HG02885 (cell line): Measurements from ENCODE around the gene INTS6.
A peak's percentile ranks its signal among the peaks of the same experiment; 100 is the strongest.
"Not testable (repeated sequence)": the region's sequence is repeated elsewhere in the genome, so short reads cannot be mapped to it uniquely, and the experiment has no call there.

ENCODE experiments used
- ATAC-seq: cut with Tn5 transposase; IDR thresholded peaks from one replicate; pipeline ENCODE4 v1.9.1; 2021; ENCODE audit warnings: mild to moderate bottlenecking; ENCODE audit not compliant: unreplicated experiment, poor library complexity

INTS6 gene

DNA sequence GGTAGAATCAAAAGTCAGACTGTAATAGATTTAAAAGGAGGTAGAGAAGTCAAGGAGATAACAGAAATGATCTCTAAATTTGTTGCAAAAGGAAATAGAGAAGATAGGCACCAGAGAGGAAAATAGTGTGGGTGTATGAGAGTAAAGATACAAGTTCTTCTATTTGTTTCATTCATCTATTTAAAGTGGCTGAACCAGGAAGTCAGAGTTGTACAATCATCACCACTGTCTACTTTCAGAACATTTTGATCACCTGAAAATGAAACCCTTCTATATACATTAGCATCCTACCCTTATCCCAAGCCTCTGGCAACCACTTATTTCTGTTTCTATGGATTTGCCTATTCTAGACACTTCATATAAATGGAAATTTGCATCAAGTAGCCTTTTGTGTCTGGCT lies 36.7 kb downstream of the INTS6 start:
- peak; percentile 57 for ATAC-seq

- ATAC-seq = not testable (repeated sequence)
Observed at GRCh38 chr13:51415339-51415738, 37.5 kb downstream of the INTS6 start.

DNA sequence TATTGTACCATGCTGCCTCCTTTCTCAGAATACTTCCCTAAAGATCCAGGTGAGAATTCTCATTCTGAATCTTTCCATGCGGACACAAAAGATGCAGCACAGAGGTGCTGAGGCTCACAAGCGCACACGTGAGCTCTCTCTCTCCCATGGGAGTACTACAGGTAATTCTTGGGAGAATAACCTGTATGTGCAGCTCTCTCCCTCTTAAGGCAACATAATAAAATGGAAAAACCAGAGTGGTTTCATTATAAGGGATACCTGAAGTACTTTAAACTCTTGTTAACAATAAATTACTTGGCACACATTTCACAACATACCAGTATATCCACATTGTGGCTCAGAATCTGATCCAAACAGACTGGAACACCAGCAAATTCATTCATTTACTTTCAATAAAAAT lies 40.4 kb downstream of the INTS6 start:
- no peak for ATAC-seq

DNA sequence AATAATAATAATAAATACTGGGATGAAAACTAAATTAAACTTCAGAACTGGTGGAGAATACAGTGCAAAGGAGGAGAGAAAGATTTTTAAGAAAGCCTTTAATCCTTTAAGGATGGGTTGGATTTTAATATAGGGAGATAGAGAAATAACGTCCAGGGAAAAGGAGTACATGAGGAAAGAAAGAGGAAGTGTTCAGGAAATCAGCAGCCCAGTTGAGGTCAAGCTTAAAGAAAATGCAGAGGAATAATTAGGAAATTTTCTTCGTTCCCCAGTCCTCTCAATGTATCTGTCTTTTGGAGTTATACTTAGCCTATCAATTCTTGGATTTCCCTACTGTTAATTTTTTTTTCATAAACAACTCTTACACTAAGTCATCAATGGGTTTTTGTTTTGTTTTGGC lies 47.7 kb downstream of the INTS6 start:
- no peak for ATAC-seq

DNA sequence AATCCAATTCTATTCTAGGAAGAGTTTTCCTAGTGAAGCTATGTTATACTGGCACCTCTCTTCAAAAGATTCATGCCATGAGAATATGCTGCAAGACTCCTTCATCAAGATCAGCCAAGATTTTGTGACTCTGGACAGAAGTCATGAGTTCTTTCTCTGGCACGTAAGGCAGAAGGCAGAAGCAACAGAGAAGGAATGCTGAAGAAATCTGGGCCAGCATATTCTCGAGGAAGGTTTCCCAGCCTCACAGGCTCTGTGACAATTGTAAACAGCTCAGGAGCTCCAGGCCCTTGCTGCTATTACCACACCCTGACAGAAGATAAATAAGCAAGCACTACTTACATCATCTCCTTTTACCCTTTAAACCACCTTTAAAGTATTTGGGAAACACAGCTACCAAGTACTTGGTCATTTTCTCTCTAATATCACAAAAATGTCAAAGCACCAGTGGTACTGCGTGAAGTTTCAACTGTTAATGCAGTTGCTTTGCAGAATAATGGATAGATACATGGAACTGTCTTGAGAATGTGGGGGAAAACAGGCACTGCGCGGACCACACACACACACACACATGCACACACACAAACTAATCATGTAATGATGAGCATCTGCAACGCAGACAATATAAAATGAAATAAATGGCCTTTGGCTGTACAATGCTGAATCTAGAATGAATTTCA lies 55.4 kb downstream of the INTS6 start:
- ATAC-seq = no peak

- peak; percentile 86 for ATAC-seq
Observed at GRCh38 chr13:51396352-51396751, 56.5 kb downstream of the INTS6 start.

DNA sequence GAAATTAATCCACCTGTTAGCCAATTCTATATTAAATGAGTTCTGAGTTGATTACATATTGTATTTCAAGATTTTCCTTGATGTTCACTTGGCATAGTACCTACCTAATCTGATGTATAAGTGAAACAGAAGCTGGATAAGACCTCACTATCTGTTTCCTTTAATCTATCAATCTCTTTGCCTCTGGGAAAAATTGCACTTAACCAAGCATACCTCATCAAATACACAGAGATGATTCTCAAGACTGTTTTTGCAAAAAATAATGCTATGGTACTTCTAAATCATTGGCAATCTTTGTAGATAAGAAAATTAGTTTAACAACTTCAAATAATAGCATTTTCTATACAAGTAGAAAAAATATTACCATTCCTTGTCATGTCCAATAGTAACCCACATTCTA lies 58.1 kb downstream of the INTS6 start:
- no peak for ATAC-seq

DNA sequence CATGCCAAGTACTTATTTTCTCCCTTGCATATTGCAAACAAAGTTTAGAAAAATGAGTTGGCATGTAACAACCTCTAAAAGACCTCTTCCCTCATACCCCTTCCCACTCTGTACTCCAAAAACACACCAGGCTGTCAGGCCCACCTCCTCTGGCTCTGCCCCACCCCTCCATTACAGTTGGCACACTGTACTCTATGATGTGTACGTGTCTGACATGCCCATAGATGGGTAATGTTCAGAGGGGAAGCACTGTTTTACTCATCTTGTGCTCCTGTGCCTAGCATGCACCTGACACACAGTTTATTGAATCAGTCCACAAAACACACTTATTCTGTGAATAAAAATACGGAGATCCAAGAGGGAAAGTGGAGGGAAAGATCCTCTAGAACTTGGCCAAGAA lies 67.7 kb downstream of the INTS6 start:
- no peak for ATAC-seq

DNA sequence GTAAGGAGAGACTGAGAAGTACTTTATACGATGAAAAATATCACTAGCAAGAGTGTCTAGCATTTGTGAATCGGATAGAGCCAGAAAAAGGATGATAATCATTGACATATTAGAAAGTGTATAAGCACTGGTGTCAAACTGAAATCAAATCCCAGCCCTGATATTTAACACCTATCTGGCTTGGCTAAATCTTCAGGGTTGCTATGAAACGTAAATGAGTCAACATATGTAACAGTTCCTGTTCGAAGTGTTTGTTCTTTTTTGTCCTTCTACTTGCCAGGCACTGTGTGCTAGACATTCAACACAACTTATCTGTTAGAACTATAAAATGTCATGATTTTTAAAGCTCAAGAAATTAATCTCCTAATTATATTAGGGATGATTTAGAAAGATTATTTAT lies 72.6 kb downstream of the INTS6 start:
- ATAC-seq = no peak

GRCh38 chr13:51373451-51373850 lies 79.4 kb downstream of the INTS6 start:
- no peak for ATAC-seq

DNA sequence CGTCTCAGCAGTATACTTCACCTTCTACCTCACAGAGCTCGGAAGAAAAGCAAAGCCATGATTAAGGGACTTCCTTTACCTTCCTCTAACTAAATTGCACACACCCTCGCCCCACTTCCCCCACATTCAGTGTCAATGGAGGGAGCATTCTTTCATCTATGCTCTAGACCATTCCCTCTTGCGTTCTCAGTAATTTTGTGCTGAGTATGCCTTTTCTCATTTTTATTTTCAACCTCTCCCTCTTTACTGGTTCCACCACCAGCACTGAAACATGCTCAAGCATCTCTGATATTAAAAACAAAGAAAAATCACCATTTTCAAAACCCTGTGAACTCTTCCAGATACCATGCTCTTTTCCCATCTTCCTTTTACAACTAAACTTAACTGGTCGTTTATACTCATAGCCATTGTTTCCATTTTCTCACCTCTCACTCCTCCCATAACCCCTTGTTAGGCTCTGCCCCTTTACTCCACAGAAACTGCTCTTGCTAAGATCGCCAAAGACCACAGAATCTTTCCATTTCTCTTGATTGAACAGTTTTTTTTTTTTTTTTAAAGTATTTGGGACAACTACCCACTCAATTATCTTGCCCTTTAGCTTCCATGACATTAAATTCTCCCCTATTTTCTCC lies 81.0 kb downstream of the INTS6 start:
- ATAC-seq = no peak

DNA sequence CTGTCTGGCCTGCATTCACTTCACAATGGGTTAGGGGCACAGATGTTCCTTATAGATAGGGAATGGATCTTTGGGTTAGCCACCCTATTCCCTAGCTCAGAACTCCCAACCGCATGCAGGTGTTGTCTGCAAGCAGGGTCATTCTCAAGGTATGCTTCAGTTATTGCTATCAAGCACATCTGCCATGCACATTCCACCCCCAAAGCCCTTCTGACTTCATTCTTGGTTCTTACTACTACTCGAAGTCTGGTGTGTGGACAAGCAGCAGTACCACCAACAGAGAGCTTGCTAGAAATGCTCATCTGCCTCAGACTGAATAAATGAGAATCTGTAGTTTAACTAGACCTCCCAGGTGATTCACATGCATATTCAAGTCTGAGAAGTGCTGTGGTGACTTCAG lies 82.0 kb downstream of the INTS6 start:
- ATAC-seq = no peak

GRCh38 chr13:51370116-51370515 lies 82.7 kb downstream of the INTS6 start:
- ATAC-seq = no peak

DNA sequence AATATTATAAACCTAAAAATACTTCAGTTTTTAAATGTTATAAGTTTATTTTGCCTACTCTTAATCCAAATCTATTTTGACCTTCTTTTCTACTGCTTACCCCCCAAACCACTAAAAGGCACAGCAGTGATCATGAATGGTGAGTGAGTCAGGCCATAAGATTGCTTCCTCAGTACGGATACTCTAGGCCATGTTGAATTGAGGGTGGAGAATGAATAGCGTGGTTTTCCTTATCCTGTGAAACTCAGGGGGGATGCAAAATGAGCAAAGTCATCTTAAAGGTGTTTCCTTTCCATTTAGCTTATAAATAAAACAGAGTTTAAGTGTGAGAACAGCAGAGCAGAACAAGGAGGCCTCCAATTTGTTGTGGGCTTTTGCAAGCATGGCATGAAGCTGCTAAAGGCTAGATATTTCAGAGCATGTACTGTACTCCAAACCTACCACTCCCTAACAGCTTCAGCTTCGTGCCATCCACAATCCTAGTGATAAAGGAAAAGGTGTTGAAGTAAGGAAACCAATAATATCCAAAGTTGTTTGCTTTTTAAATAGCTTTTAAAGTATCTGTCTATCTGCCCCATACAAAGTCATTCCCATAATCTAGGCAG lies 88.3 kb downstream of the INTS6 start:
- ATAC-seq = no peak

- no peak for ATAC-seq
Observed at GRCh38 chr13:51363625-51364024, 89.2 kb downstream of the INTS6 start.

DNA sequence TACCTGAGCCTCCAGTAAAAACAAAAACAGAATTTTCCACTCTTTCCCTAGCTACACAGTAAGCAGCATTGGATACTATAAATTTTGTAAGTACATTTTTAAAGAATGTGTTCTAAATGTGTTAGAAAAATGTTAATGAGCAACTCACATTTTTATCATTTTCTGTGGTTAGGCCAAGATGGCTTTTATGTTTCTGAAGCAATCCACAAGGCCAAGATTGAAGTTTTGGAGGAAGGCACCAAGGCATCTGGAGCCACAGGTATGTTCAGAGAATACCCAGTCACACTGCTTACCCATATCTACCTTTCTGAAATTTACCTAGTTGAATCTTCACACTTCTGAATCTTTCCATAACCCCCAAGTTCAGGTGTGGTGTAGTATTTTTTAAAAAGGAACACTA lies 91.7 kb downstream of the INTS6 start:
- ATAC-seq = no peak

DNA sequence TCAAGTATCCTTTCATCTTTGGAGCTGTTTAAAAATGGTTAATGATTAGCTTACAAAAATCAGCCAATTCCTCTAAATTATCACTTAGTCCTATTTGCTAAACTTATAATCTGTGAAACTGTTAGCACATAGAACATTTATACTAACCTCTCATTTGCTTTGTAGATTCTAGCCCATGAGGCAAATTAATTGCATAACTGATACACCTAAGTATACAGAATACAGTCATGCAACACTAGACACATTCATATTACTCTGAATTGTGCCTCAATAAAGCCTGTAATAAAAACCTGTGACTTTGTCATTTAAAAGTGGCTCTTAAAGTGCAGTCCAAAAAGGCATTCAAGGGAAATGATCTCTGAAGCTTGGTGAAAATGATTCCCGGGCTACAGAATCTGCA lies 92.3 kb downstream of the INTS6 start:
- no peak for ATAC-seq

DNA sequence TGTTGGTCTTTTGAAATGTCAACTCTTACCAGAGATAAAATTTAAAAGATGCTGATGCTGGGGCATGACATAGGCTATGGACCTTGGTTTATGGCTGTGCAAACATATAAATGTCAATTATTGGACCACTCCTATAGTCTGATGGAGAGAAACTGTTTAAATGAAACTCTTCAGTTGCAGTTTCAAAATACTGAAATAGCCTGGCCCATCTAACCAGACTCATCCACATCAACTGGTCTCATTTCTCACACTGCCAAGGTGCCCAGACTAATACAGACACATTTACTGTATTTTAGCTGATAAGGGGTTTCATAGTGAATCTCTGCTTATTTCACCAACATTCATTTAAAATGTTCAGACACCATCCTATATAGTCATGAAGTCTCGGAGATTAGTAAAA lies 93.5 kb downstream of the INTS6 start:
- no peak for ATAC-seq

DNA sequence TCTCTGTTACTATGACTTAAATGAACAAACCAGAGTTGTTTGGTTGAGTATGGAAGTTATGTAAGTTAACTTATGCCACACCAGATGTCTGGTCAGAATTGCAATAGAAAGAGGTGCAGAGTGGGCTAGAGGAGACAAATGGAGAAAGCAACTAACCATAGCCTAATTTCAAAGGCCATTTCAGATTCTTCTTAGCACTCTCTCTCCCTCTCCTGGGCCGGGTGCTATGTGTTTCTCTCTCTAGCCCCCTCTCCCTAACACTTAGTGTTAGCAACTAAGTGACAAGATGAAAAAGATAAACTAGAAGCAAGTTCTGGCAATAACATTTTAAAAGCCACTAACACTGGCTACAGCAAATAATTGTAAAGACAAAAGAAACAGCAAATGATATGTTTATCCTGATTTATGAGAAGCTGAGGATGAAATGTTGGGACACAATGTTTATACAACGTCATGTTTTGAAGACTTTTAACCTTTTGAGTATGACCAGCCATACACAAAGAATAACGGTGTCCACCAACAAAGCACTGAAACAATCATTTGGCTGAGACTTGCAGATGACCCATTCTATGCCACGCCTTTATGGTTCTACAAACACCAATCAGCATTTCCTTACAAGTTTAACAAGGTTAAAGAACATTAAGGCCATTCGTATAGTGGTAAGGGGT lies 94.8 kb downstream of the INTS6 start:
- ATAC-seq = no peak

GRCh38 chr13:51355217-51355616 lies 97.6 kb downstream of the INTS6 start:
- no peak for ATAC-seq

DNA sequence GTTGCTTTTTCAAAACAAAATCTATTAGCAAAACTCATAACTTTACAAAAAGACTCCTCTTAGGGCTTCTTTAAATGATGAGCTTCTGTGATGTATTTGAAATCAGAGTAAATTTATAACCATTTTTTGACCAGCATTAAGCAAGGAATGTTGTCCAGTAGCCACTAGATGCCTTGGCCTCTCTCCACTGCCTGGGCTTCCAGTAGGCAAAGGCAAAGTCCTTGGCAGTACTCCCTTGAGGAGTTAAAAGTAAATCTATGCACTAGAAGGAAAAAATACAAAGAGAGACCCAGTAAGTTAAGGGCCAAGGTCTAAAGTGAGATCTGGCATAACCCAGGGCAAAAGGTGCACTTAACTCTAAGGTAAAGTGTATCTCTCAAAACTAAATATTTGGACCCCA lies 103.8 kb downstream of the INTS6 start:
- ATAC-seq = no peak
